Spinal cord (tissue), 10 donors: ENCODE results near the gene RHOT2. TPM values are rescaled to one million over a fixed set of nuclear protein-coding genes. Genes with fewer than 3 reads are reported as not detected.

Experiments
- DNase-seq, 6 donors: peaks; one replicate each; pipeline versions ENCODE4 v3.0.0 to v3.0.0-alpha.2; 2013 to 2015; ENCODE audit warnings: low spot score in 6 of 6, low read depth in 4 of 6
- H3K27ac ChIP-seq: one replicate; pipeline ENCODE4 v1.5.1; 2013; ENCODE audit warnings: low read depth, low read length, control low read depth
- H3K27me3 ChIP-seq: one replicate; pipeline ENCODE4 v1.6.1; 2013; ENCODE audit warnings: low read length; ENCODE audit not compliant: control insufficient read depth, insufficient read depth
- H3K36me3 ChIP-seq: one replicate; pipeline ENCODE4 v1.6.1; 2013; ENCODE audit warnings: low read length; ENCODE audit not compliant: control insufficient read depth, insufficient read depth
- H3K4me1 ChIP-seq: one replicate; pipeline ENCODE4 v1.6.1; 2013; ENCODE audit warnings: low read length; ENCODE audit not compliant: control insufficient read depth, insufficient read depth
- H3K4me3 ChIP-seq: one replicate; pipeline ENCODE4 v1.5.1; 2013; ENCODE audit warnings: low read depth, low read length, control low read depth
- H3K9me3 ChIP-seq: one replicate; pipeline ENCODE4 v1.6.1; 2013; ENCODE audit warnings: low read length; ENCODE audit not compliant: control insufficient read depth, insufficient read depth
- WGBS: methylation state at CpG from one replicate; pipeline ENCODE4 v1.1.5; 2013; ENCODE audit warnings: missing lambda C conversion rate; ENCODE audit not compliant: insufficient coverage; 5-methylcytosine and 5-hydroxymethylcytosine counted together
- polyA plus RNA-seq, 2 donors: library from polyadenylated mRNA; unstranded; fragments of 120-200 nt; gene quantifications; one replicate each; pipeline ENCODE4 v1.2.1, GENCODE V29; 2013; ENCODE audit not compliant: insufficient read length in 2 of 2
- total RNA-seq, 2 donors: library from RNA; depleted of rRNA in 1 of 2; stranded (reverse); fragments of 120-200 nt in 1 of 2; fragments of >200 nt in 1 of 2; gene quantifications; one replicate each; pipeline versions ENCODE4 v1.2.3 to v1.2.4, GENCODE V29; 2013 to 2014
- donor health status: healthy.

RHOT2 gene
- total and polyA plus RNA-seq, 4 donors = 20.7 to 115 (median 71.3) TPM

DNA sequence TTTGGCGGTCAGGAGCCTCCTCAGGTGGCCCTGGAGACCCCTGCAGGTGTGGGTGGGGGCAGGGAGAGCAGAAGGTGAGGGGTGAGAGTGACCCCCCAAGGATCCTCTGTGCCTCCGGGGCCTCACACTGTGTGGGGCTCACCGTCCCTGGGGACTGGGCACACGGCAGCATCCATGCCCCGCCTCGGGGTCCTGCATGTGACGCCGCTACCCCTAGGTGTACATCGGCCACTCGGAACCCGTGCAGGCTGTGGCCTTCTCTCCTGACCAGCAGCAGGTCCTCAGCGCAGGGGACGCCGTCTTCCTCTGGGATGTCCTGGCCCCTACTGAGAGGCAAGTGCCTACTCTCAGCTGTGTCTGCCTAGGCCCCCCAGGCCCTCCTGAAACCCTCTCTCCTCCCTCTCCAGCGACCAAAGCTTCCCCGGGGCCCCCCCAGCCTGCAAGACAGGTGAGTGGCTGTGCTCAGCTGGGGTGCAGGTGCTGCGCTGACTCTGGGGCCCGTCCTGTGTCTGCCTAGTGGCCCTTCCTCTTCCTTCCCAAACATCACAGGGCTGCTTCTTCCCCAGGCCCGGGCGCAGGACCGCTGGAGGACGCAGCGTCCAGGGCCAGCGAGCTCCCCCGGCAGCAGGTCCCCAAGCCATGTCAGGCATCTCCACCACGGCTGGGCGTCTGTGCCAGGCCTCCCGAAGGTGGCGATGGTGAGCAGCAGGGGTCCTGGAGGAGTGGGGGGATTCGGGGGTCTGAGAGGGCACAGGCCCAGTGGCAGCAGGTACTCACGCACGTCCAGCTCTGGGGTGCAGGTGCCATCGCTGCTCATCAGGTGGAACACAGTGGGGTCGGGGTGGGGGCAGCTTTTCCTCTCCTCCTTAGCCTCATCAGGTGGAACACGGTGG lies 9.0 kb upstream of the RHOT2 start:
- no peak for DNase-seq
- no peaks in the 10 kb centered on the region for H3K9me3 ChIP-seq

DNA sequence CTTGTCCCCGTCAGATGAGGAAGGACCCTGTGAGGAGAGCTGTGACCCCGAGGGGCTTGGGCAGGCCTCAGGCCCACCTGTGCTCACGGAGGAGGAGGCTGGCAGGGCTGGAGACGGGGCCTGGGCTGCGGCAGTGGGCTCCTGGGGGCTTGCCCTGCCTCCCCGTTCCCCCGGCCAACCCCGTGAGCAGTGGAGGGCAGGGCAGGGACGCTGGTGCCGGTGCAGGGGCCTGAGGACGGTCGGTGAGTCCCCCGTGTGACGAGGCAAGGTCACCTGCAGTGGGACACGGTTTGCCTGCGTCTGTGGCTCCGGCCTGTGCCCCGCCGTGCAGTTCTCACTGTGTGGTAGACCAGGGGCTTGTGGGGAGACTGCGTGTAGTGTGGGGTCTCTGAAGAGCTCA lies 8.3 kb upstream of the RHOT2 start:
- Histone ChIP-seq H3K36me3 (peaks cover 92% of the 10 kb centered on the region), H3K9me3 (no peaks in the 10 kb centered on the region), H3K27ac (no peak overlapping the region), H3K4me1 (peaks cover 15% of the 10 kb centered on the region), H3K4me3 (no peak overlapping the region), H3K27me3 (no peaks in the 10 kb centered on the region)
- no peak for DNase-seq
- WGBS = 85% methylated on average over 20 of the region's 20 CpGs

More for the DNA sequence above, 9.0 kb upstream of the RHOT2 start:
- peaks cover 91% of the 10 kb centered on the region for H3K36me3 ChIP-seq
- H3K4me1 ChIP-seq = peaks cover 15% of the 10 kb centered on the region
- no peak overlapping the region for H3K27ac ChIP-seq
- H3K4me3 ChIP-seq = no peak overlapping the region
- H3K27me3 ChIP-seq = no peaks in the 10 kb centered on the region
- 89% methylated on average over 35 of the region's 35 CpGs for WGBS

DNA sequence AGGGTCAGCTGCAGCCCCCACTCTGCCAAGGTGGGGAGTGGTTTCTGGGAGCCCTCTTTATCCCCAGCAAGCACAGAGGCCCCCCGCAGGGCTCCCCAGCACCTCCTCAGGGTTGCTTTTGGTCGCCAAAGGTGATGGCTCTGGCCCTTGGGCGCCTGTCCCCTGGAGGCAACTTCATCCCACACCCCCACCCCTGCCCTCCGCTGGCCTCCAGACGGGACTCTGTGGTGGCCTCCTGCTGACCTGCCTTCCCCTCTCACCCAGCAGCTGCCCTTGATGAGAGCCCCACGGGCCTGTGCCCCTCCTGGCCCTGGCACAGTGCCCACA lies 7.8 kb upstream of the RHOT2 start:
- H3K36me3 ChIP-seq = peaks cover 89% of the 10 kb centered on the region
- WGBS = 47% methylated on average over 6 of the region's 6 CpGs
- H3K27ac ChIP-seq = peak overlapping the region; percentile 45
- peaks cover 15% of the 10 kb centered on the region for H3K4me1 ChIP-seq
- H3K27me3 ChIP-seq = no peaks in the 10 kb centered on the region
- H3K9me3 ChIP-seq = no peaks in the 10 kb centered on the region
- DNase-seq = no peak
- H3K4me3 ChIP-seq = no peak overlapping the region

DNA sequence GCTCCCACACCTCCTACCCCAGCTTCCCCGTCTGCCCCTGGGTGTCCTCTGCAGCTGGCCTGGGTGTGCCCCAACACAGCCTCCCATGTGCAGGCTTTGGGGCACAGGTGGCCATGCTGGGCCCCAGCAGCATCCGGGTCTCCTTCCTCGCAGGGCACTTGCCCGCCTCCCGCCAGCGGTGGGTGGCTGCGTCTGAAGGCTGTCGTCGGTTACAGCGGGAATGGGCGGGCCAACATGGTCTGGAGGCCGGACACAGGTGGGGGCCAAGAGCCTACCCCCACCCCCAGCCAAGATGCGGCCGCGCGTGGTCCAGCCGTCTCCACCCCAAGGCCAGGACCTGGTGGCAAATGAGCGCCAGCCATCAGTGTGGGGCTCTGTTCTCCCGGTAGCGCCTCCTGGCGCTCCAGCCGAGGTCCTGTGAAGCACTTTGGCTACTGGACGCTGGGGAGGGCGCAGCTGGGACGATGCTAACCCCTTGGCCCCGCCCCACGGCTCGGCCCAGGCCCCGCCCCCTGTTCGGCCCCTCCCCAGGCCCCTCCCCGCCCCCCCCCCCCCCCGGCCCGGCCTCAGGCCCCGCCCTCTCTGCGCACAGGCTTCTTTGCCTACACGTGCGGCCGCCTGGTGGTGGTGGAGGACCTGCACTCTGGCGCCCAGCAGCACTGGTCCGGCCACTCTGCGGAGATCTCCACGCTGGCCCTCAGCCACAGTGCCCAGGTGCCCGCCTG lies 7.3 kb upstream of the RHOT2 start:
- Histone ChIP-seq H3K27me3 (no peaks in the 10 kb centered on the region), H3K27ac (peak overlapping the region; percentile 45), H3K4me3 (no peak overlapping the region), H3K9me3 (no peaks in the 10 kb centered on the region), H3K36me3 (peaks cover 88% of the 10 kb centered on the region), H3K4me1 (peaks cover 15% of the 10 kb centered on the region)
- peak in 2 of 6 donors; percentile 76 to 77 for DNase-seq
- 20% methylated on average over 26 of the region's 43 CpGs for WGBS

DNA sequence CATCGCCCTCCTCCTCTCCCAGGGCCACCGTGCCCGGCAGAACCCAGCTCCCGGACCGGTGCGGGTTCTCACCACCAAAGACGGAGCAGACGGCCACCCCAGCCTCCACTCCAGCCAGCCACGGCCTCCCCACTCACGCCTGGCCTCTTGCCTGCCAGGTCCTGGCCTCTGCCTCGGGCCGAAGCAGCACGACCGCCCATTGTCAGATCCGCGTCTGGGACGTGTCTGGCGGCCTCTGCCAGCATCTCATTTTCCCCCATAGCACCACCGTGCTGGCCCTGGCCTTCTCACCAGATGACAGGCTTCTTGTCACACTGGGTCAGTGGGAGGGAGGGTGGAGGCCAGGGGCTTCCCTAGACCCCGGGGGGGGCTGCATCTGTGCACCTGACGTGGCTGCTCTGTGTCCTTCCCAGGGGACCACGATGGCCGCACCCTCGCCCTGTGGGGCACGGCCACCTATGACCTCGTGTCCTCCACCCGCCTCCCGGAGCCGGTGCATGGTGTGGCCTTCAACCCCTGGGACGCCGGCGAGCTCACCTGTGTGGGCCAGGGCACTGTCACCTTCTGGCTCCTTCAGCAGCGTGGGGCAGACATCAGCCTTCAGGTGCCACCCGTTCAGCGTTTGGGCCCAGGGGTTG lies 6.6 kb upstream of the RHOT2 start:
- H3K4me3 ChIP-seq = no peak overlapping the region
- no peaks in the 10 kb centered on the region for H3K9me3 ChIP-seq
- peaks cover 15% of the 10 kb centered on the region for H3K4me1 ChIP-seq
- H3K36me3 ChIP-seq = peaks cover 88% of the 10 kb centered on the region
- DNase-seq = no peak
- no peaks in the 10 kb centered on the region for H3K27me3 ChIP-seq
- 73% methylated on average over 24 of the region's 35 CpGs for WGBS
- no peak overlapping the region for H3K27ac ChIP-seq

DNA sequence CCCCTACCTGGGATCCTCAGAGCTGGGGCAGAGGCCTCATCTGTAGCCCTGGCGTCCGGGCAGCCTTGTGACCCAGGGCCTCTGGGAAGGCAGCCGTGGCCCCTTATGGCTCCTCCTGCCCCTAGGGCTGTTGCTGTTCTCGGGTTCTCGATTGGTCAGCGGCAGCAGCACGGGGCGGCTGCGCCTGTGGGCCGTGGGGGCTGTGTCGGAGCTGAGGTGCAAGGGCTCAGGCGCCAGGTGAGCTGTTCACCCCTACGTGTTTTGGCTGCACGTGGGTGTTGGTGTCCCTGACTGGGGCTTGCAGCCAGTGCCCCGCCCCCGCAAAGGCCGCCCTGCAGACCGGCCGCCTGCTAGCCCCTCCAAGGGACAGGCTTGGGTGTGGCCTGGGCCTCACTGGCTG lies 5.8 kb upstream of the RHOT2 start:
- H3K4me1 ChIP-seq = peaks cover 16% of the 10 kb centered on the region
- 96% methylated on average over 19 of the region's 19 CpGs for WGBS
- H3K27ac ChIP-seq = no peak overlapping the region
- peaks cover 88% of the 10 kb centered on the region for H3K36me3 ChIP-seq
- H3K9me3 ChIP-seq = no peaks in the 10 kb centered on the region
- DNase-seq = no peak
- no peak overlapping the region for H3K4me3 ChIP-seq
- H3K27me3 ChIP-seq = no peaks in the 10 kb centered on the region

DNA sequence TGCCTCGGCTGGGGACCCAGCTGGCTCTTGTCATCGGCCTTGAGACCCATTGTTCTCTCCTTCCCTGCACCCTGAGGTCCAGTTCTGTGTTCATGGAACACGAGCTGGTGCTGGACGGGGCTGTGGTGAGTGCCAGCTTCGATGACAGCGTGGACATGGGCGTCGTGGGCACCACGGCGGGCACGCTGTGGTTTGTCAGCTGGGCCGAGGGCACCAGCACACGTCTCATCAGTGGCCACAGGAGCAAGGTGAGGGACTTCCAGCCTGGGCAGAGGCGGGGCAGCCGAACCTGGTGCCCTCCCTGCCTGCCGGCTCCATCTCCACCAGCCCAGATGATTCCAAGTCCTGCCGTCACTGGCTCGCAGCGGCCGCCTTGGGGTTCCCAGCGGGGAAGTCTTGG lies 5.3 kb upstream of the RHOT2 start:
- peaks cover 88% of the 10 kb centered on the region for H3K36me3 ChIP-seq
- no peaks in the 10 kb centered on the region for H3K27me3 ChIP-seq
- H3K4me3 ChIP-seq = no peak overlapping the region
- no peak for DNase-seq
- peaks cover 21% of the 10 kb centered on the region for H3K4me1 ChIP-seq
- H3K27ac ChIP-seq = no peak overlapping the region
- no peaks in the 10 kb centered on the region for H3K9me3 ChIP-seq
- WGBS = 96% methylated on average over 21 of the region's 21 CpGs

DNA sequence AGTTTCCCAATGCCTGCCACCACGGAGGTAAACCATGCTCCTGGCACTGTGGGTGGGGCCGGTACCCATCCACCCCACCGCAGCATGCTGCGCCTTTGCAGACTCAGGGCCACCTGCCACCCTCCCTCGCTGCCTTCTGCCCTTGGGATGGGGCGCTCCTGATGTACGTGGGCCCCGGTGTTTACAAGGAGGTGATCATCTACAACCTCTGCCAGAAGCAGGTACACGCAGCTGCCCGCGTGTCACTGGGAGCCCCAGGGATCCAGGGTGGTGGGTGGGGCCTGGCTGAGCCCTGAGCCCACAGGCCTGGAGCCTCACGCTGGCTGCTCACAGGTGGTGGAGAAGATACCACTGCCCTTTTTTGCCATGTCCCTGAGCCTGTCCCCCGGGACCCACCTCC lies 1.4 kb upstream of the RHOT2 start:
- Histone ChIP-seq H3K27ac (no peak overlapping the region), H3K4me3 (no peak overlapping the region), H3K27me3 (no peaks in the 10 kb centered on the region), H3K4me1 (peaks cover 21% of the 10 kb centered on the region), H3K9me3 (no peaks in the 10 kb centered on the region), H3K36me3 (peaks cover 85% of the 10 kb centered on the region)
- WGBS = 94% methylated on average over 10 of the region's 13 CpGs
- no peak for DNase-seq

DNA sequence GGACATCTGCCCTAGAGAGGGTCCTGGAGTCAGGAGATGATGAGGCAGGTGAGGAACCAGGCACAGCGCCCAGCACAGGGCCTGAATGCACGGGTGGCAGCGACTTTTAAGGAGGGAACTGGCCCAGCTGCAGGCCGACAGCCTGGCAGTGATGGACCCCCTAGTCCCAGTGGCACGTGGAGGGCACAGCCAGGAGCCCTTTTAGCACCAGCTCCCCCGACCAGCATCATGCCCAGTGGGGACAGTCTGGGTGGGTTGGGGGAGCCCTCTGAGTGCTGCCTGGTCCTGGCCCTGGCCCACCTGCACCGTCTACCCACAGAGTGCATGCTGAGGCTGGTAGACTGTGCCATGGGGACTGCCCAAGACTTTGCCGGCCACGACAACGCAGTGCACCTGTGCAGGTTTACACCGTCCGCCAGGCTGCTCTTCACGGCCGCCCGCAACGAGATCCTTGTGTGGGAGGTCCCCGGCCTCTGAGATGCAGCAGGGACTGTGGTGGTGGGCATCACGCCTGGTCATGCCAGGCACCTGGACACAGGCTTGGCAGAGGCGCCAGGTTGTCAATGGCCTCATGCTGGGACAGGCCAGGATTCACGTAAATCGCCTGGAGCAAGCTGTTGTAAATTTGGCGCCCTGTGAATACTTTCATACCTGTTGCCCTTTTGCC lies 686 bp upstream of the RHOT2 start:
- no peak for DNase-seq
- Histone ChIP-seq H3K9me3 (no peaks in the 10 kb centered on the region), H3K27ac (peak overlapping the region; percentile 33), H3K4me3 (no peak overlapping the region), H3K36me3 (peaks cover 85% of the 10 kb centered on the region), H3K4me1 (peaks cover 21% of the 10 kb centered on the region), H3K27me3 (no peaks in the 10 kb centered on the region)
- 76% methylated on average over 17 of the region's 22 CpGs for WGBS
